Keratinocyte (primary cell): ENCODE results near the gene SLC22A12. TPM values are rescaled to one million over a fixed set of nuclear protein-coding genes. Genes with fewer than 3 reads are reported as not detected.

Experiments
- DNase-seq: peaks from one replicate; pipeline ENCODE4 v3.0.0-alpha.2; 2011; ENCODE audit warnings: low read depth, missing footprints, low spot score
- FAIRE-seq: peaks from 2 replicates; lab custom pipeline; 2011; peaks lifted over from hg19 to GRCh38; lab: Jason Lieb, UNC
- H2AFZ ChIP-seq: 2 replicates; pipeline ENCODE4 v1.6.0; 2012; ENCODE audit warnings: low read length, control low read depth, inconsistent platforms; ENCODE audit not compliant: control insufficient read depth
- H3K27ac ChIP-seq: 2 replicates; pipeline ENCODE4 v1.5.1; 2011; ENCODE audit warnings: low read length; ENCODE audit not compliant: control insufficient read depth, insufficient read depth
- H3K27me3 ChIP-seq: 3 replicates; pipeline ENCODE4 v1.6.0; 2011; ENCODE audit warnings: low read length; ENCODE audit not compliant: control insufficient read depth, insufficient read depth; ENCODE audit errors: extremely low read depth
- H3K36me3 ChIP-seq, 2 experiments: 2 replicates in 1 of 2; 3 replicates in 1 of 2; pipeline ENCODE4 v1.5.1; 2011; ENCODE audit warnings: low read length in 2 of 2, mild to moderate bottlenecking in 1 of 2; ENCODE audit not compliant: control insufficient read depth in 2 of 2, insufficient read depth in 2 of 2; ENCODE audit errors: extremely low read depth in 1 of 2
- H3K4me1 ChIP-seq: 3 replicates; pipeline ENCODE4 v1.5.1; 2011; ENCODE audit warnings: low read length; ENCODE audit not compliant: control insufficient read depth, insufficient read depth; ENCODE audit errors: extremely low read depth
- H3K4me2 ChIP-seq: 3 replicates; pipeline ENCODE4 v1.6.0; 2011; ENCODE audit warnings: low read depth, low read length; ENCODE audit not compliant: control insufficient read depth, insufficient read depth; ENCODE audit errors: extremely low read depth
- H3K4me3 ChIP-seq, 3 experiments: fragments of 200-600 bp in 1 of 3; sonication (generic) in 1 of 3; 2 replicates in 2 of 3; 3 replicates in 1 of 3; pipeline ENCODE4 v1.5.1; 2011 to 2016; ENCODE audit warnings: low read length in 3 of 3, mild to moderate bottlenecking in 3 of 3, control low read depth in 2 of 3, inconsistent platforms in 1 of 3, low read depth in 1 of 3, mixed read lengths in 1 of 3, mixed run types in 1 of 3, moderate library complexity in 1 of 3; ENCODE audit not compliant: control insufficient read depth in 2 of 3, insufficient read depth in 2 of 3; ENCODE audit errors: extremely low read depth in 1 of 3
- H3K79me2 ChIP-seq: 2 replicates; pipeline ENCODE4 v1.6.0; 2012; ENCODE audit warnings: low read length; ENCODE audit not compliant: control insufficient read depth, insufficient read depth
- H3K9ac ChIP-seq: 3 replicates; pipeline ENCODE4 v1.6.0; 2011; ENCODE audit warnings: low read length; ENCODE audit not compliant: control insufficient read depth, insufficient read depth; ENCODE audit errors: extremely low read depth
- H3K9me1 ChIP-seq: 3 replicates; pipeline ENCODE4 v1.6.0; 2011; ENCODE audit warnings: low read length; ENCODE audit not compliant: control insufficient read depth, insufficient read depth; ENCODE audit errors: extremely low read depth
- H3K9me3 ChIP-seq: 2 replicates; pipeline ENCODE4 v1.5.1; 2012; ENCODE audit warnings: low read depth, low read length; ENCODE audit not compliant: control insufficient read depth
- H4K20me1 ChIP-seq: 3 replicates; pipeline ENCODE4 v1.6.0; 2011; ENCODE audit warnings: low read length; ENCODE audit not compliant: control insufficient read depth, insufficient read depth; ENCODE audit errors: extremely low read depth
- CTCF ChIP-seq, 3 experiments: IDR thresholded peaks in 1 of 3; conservative IDR thresholded peaks in 1 of 3; optimal IDR thresholded peaks in 1 of 3; 2 replicates in 2 of 3; 3 replicates in 1 of 3; pipeline versions ENCODE3 to v1.5.1; 2011; ENCODE audit warnings: low read length in 3 of 3, mild to moderate bottlenecking in 3 of 3, moderate library complexity in 2 of 3, control low read depth in 1 of 3, inconsistent platforms in 1 of 3; ENCODE audit not compliant: insufficient read depth in 2 of 3; ENCODE audit errors: extremely low read depth in 1 of 3
- EZH2 ChIP-seq: IDR thresholded peaks from one replicate; pipeline ENCODE4 v1.6.1; 2012; ENCODE audit warnings: inconsistent platforms, mild to moderate bottlenecking, low read length, moderate library complexity
- dilution Hi-C: fragments of 300-500 bp; cut with MboI; formaldehyde crosslinking; loops from one replicate; pipeline ENCODE4 v1.7.0; 2020; ENCODE audit warnings: low sequenced_read_pairs; ENCODE audit not compliant: extremely low pct_ligation_motif_present
- polyA plus RNA-seq, 5 experiments: library from polyadenylated mRNA; depleted of rRNA in 3 of 5; stranded (reverse) in 3 of 5; stranded (forward) in 1 of 5; unstranded in 1 of 5; fragments of >200 nt; gene quantifications; 1 replicate in 1 of 5; 2 replicates in 3 of 5; 3 replicates in 1 of 5; pipeline versions ENCODE4 v1.2.1 to v1.2.3, GENCODE V29; 2011 to 2012; ENCODE audit warnings: missing spikeins in 2 of 5, low read depth in 1 of 5, low replicate concordance in 1 of 5

The SLC22A12 gene
- polyA plus RNA-seq, 1 donor (not counting 4 experiments of a cell fraction or from before 2014, with no cell fraction given): not detected

GRCh38 chr11:64611869-64612646, 21.0 kb downstream of the SLC22A12 start:
- no peaks in the 10 kb centered on the region for H3K9me3 ChIP-seq
- TF ChIP-seq CTCF (optimal IDR thresholded peaks at IDR 0.05 in 1 of 3, IDR thresholded peaks at IDR 0.05 in 1 of 3, conservative IDR thresholded peaks at IDR 0.05 in 1 of 3; ENCODE audit: extremely low read depth in 1 of 3, insufficient read depth in 2 of 3, low read length in 3 of 3) (no peak), EZH2 (no peak)
- DNase-seq (no peak), FAIRE-seq (no peak)
- H3K4me3 ChIP-seq: no peak overlapping the region
- no peak overlapping the region for H3K9ac ChIP-seq
- no peaks in the 10 kb centered on the region for H4K20me1 ChIP-seq
- no peaks in the 10 kb centered on the region for H3K36me3 ChIP-seq
- no peak overlapping the region for H3K4me2 ChIP-seq
- no peaks in the 10 kb centered on the region for H3K4me1 ChIP-seq
- dilution Hi-C loops: no loop called here
- H2AFZ ChIP-seq: no peak overlapping the region
- no peaks in the 10 kb centered on the region for H3K79me2 ChIP-seq
- no peaks in the 10 kb centered on the region for H3K9me1 ChIP-seq
- H3K27ac ChIP-seq: no peak overlapping the region
- H3K27me3 ChIP-seq: peaks cover 35% of the 10 kb centered on the region

GRCh38 chr11:64613648-64614047, 22.6 kb downstream of the SLC22A12 start:
- no peak overlapping the region for H3K4me3 ChIP-seq
- H3K27ac ChIP-seq: no peak overlapping the region
- FAIRE-seq (no peak), DNase-seq (no peak)
- no peak overlapping the region for H3K9ac ChIP-seq
- no peaks in the 10 kb centered on the region for H3K9me3 ChIP-seq
- no peaks in the 10 kb centered on the region for H3K9me1 ChIP-seq
- H3K79me2 ChIP-seq: no peaks in the 10 kb centered on the region
- no peaks in the 10 kb centered on the region for H3K4me1 ChIP-seq
- dilution Hi-C loops: no loop called here
- peaks cover 20% of the 10 kb centered on the region for H3K27me3 ChIP-seq
- no peaks in the 10 kb centered on the region for H3K36me3 ChIP-seq
- no peaks in the 10 kb centered on the region for H4K20me1 ChIP-seq
- no peak for TF ChIP-seq EZH2
- no peak overlapping the region for H2AFZ ChIP-seq
- H3K4me2 ChIP-seq: no peak overlapping the region
